ENCODE results near the gene PDZRN3.

PDZRN3 gene

GRCh38 chr3:73556520-73557372 is 68.0 kb downstream of the PDZRN3 start:
- DNase-seq (ENCODE audit: low read depth, low spot score): no peak

DNA sequence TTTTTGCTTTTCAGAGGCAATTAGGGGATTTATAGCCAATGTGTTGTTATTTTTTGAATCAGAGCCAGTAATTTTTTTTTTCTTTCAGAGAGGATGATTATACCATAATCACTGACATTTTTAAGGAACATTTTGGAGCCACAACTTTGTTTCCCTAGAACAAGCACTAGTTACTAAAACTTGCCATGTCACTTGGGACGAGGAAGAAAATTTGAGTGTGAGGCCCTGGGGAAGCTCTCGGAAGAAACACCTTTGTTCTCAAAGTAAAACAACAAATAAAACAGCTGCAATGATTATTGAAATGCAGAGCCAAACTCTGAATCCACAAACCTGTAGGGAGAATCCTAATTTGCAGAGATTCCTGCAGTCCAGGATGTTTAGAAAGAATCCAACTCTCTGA is 69.7 kb downstream of the PDZRN3 start:
- DNase-seq (ENCODE audit: low read depth, low spot score): no peak

- DNase-seq (ENCODE audit: low read depth, low spot score): no peak
Observed at GRCh38 chr3:73552700-73553099, 72.0 kb downstream of the PDZRN3 start.

GRCh38 chr3:73550032-73550431 is 74.7 kb downstream of the PDZRN3 start:
- DNase-seq (ENCODE audit: low read depth, low spot score): no peak

GRCh38 chr3:73549051-73549600 is 75.6 kb downstream of the PDZRN3 start:
- DNase-seq (ENCODE audit: low read depth, low spot score): no peak

DNA sequence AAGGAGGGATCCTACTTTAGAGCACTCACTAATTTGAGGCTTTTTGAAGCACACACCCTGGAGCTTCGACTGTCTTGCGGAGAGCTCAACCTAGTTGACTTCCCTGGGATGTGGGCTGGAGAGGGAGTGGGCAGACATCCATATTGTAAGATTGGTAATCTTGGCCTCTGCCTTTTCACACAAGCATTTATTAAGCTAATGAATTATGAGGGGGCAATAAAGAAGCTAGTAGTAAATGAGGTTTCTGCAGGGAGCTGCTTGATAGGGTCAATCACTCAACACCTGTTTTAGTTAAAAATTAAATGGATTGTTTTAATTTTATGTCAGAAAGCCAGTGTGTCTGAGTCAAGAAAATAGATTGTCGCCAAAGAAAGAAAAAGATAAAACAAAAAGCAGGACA is 76.3 kb downstream of the PDZRN3 start:
- no peak for DNase-seq (ENCODE audit: low read depth, low spot score)

DNA sequence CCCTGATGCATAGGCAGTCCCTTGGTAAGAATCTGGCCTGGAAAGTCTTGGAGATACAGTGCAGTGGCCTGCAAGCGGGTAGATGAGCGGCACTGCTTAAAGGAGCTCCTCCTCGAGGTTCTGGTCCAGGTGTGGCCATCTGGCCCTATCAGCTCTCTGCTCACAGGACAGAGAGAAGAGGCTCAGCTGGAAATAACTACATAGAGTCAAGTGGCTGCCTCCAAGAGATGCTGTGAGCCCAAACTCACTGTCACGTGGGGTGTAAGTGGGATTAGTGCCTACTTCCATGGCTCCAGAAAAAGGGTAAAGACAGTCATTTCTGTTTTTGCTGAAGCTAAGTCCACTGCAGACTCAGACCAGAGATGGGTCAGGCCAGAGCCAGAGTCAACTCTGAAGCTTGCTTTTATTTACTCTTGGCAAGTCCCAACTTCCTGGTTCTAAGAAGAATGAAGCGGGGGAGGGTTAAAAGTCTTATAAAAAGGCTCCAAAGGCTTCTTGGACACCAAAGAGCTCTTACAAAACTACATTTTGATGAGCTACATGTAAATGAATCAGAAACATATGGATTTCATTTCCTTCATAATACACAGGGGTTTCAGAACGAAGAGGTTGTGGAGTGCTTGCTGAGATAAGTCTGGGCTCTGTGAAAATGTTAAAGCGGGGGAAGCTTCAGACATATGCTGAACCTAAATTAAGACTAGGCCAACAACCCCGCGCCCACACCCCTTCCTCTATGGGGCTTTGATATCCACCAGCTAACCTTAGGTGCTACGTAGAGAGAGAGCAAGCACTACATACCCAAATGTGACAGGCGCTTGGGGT is 77.1 kb downstream of the PDZRN3 start:
- DNase-seq (ENCODE audit: low read depth, low spot score): peak; percentile 37

DNA sequence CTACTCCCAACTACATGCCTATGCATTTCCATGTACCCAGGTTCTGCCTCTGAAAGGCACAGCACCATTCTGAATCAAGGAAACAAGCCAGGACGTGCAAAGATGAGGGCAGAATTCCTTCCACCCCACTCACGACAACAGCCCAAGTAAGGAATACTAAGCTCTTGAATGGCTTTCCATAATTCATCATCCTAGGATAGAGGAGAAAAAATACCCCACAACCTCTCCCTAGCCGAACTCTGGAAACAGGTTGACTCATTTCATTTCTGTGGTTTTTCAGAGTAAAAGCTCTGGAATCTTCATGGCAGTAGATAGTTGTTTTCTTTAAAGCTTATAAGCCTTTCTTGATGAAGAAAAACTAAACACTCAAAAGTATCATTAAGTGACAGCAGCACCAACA is 77.8 kb downstream of the PDZRN3 start:
- no peak for DNase-seq (ENCODE audit: low read depth, low spot score)

GRCh38 chr3:73543412-73543811 is 81.3 kb downstream of the PDZRN3 start:
- no peak for DNase-seq (ENCODE audit: low read depth, low spot score)

DNA sequence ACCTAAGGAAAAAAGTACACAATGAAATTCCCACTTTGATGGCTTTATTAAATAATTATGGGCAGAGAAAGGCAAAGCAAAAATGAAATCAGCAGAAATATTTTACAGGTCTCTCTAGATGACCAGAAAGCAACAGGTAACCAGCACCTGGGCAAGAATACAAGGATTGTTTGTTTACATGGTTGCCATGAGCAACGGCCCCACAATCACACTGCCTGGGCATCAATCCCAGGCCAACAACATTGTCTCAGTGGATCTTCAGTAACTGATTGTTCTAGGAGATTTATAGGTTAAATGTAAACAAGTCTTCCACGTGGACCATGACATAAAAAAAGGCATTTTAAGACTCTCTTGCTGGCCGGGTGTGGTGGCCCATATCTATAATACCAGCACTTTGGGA is 82.6 kb downstream of the PDZRN3 start:
- DNase-seq (ENCODE audit: low read depth, low spot score): no peak

DNA sequence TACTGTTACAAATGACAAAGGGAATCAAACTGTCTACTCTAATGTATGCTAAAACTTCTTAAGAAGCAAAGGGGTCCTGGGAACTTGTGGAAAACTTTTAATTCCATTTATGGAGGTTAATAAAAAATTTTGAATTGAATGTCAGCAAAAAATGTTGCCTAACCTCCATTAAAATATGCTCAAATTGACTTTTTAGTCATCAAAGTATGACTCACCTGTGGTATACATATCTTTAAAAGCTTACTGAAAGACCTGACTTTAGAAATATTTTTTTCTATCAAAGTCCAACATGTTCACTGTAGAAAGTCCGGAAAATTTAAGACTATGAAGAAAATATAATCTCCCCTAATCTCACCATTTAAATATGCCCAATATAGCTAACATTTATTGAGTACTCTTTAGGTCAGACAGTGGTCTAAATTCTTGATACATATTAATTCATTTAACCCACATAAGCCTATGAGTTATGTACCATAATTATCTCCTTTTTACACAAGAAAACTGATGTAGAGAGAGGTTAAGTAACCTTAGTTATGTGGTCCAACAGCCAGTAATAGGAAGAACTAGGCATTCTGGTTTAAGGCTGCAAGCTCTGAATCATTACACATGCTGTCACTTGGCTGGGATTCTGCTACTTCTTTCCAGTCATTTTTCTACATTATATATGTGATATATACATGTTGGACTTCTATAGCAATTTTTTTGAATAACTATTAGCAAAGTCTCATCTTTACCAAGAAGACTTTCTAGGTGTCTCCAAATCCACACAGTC is 83.6 kb downstream of the PDZRN3 start:
- DNase-seq (ENCODE audit: low read depth, low spot score): no peak

DNA sequence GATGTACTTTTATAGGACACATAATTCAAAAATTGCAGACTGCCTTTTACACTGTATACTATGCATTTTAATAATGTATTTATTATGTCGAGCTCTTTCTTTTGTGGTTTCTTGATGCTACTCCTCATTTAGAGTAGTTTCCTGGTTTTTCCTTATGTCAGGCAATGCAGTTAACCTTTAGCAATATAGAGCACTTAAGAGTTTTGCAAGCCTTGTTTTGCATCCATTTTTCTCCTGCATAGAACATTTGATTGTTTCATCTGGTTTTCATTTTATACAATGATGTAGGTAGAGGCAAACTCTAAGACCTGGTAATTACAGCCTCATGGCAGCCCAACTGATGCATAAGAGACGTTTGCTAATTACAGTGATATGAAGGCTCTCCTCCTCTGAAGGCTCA is 86.3 kb downstream of the PDZRN3 start:
- DNase-seq (ENCODE audit: low read depth, low spot score): no peak

DNA sequence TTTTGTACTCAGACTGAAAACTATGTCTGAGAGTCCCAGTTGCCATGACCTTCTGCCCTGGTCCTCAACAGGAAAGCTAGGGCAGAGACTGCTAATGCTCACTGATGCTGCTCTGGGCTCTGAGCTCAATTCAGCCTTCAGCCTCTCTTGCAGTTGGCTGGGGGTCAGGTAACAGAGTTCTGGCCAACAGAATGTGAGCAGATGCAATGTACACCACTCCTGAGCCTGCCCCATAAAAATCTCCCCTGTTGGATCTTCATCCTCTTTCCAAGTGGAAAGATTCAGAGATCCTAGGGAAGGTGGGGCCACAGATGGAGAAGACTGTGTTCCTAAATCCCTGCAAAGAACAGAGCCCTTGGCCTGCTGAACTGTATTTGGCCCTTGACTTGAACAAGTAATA is 87.8 kb downstream of the PDZRN3 start:
- no peak for DNase-seq (ENCODE audit: low read depth, low spot score)

GRCh38 chr3:73536336-73536895 is 88.3 kb downstream of the PDZRN3 start:
- no peak for DNase-seq (ENCODE audit: low read depth, low spot score)

DNA sequence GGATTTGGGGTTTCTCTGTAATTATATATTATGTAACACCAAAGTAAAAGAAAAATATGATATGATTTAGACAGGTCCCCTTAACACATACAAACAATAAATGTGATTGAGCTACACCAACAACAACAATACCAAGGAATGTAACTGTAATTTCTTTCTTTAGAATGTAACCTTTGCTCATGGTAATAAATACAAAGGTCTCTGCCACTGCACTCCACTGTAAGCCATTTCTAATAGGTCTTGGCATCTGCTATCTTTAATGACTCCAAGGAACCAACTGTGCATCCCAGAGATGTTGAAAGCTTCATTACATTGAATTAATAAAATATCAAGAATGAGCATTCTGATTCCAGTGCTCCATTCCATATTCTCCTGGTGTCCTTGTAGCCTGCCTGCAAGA is 88.8 kb downstream of the PDZRN3 start:
- no peak for DNase-seq (ENCODE audit: low read depth, low spot score)

- DNase-seq (ENCODE audit: low read depth, low spot score): no peak
Observed at GRCh38 chr3:73535137-73535536, 89.6 kb downstream of the PDZRN3 start.

- no peak for DNase-seq (ENCODE audit: low read depth, low spot score)
Observed at GRCh38 chr3:73530022-73530396, 94.7 kb downstream of the PDZRN3 start.

DNA sequence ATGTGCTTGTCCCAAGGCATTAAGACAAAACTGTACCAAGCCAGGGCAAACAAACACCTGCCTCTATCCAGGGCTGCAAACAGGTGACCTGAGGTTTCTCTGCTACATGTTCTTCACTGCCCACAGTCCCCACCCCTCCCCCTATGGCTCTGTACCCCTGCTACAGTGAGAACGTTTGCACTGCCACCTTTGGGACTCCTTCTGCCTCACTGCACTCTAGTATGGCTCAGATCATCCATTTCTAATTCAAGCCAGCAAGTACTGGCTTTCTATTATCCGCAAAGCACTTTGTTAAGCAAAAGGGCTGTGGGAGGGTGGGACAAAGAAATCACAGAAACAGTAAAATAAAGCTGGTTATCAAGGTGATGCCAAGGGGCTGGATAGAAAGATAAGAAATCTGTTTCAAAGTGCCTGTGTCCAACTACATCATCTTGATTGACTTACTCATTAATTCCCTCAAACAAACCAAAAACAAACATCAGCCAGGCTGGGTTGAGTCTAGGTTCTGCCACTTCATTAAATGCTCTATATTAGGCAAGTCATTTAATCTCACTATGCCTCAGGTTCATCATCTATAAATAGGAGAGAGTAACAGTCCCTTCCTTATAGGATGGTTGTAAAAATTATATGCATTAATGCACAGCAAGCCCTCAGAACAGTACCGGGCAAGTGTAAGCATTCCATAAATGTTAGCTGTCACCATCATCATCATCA is 95.3 kb downstream of the PDZRN3 start:
- no peak for DNase-seq (ENCODE audit: low read depth, low spot score)

DNA sequence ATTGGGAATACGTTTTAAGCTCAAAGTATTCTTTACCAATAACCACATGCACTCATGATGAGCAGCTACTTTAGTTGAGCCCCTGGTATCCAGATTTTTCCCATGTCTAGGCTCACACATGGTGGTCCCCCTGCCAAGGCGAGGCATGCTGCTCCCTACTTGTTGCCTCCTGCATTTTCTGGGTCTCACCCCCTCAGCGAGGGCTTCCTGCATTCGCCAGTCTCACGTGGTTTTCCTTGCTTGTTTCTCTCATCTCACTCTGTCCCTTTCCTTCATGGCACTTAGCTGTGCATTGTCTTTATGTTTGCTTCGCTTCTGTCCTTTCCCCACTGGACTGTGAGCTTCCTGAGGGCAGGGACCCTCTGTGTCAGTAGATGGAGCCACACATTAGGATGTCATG is 99.2 kb downstream of the PDZRN3 start:
- no peak for DNase-seq (ENCODE audit: low read depth, low spot score)

DNA sequence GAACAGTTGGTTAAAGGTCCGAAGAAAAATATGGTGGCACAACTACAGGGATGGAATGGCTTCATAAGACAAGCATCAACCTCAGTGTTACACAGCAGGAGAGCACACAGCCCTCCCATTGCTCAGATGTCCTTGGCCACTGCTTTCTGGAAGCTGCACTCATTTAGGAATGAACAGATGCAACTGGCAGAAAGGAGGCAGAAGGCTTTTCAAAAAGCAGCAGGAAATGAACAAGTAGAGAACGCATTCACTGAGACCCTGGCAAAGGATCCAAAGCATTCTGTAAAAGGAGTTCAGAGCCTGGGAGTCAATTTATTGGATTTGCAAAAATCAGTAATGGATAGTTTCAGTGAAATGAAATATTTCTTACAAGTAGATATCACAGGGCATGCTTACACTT is 101.1 kb downstream of the PDZRN3 start:
- no peak for DNase-seq (ENCODE audit: low read depth, low spot score)

- DNase-seq (ENCODE audit: low read depth, low spot score): no peak
Observed at GRCh38 chr3:73521734-73522336, 102.9 kb downstream of the PDZRN3 start.
